ENCODE results near the gene GSPT1.

GSPT1 gene

DNA sequence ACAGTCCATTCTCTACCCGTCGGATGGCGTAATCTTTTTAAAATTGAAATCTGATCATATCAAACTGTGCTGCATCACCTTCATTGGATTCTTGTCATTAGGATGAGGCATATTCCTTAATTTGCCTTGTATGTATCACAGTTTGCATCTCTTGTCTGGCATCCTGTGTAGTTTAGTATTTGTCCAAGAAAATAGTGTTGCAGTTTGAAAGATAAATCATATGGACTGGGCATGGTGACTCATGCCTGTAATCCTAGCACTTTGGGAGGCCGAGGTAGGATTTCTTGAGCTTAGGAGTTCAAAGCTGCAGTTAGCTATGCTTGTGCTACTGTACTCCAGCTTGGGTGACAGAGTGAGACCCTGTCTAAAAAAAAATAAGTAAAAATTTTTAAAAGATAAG, 58.6 kb downstream of the GSPT1 start:
- TF ChIP-seq POLR2A (IDR thresholded peaks at IDR 0.05; ENCODE audit: extremely low read depth, insufficient read length) (no peak), MYC (IDR thresholded peaks at IDR 0.05; ENCODE audit: low read depth, low read length) (no peak)
- TF ChIP-seq, protein P1, sequence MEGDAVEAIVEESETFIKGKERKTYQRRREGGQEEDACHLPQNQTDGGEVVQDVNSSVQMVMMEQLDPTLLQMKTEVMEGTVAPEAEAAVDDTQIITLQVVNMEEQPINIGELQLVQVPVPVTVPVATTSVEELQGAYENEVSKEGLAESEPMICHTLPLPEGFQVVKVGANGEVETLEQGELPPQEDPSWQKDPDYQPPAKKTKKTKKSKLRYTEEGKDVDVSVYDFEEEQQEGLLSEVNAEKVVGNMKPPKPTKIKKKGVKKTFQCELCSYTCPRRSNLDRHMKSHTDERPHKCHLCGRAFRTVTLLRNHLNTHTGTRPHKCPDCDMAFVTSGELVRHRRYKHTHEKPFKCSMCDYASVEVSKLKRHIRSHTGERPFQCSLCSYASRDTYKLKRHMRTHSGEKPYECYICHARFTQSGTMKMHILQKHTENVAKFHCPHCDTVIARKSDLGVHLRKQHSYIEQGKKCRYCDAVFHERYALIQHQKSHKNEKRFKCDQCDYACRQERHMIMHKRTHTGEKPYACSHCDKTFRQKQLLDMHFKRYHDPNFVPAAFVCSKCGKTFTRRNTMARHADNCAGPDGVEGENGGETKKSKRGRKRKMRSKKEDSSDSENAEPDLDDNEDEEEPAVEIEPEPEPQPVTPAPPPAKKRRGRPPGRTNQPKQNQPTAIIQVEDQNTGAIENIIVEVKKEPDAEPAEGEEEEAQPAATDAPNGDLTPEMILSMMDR (IDR thresholded peaks at IDR 0.05; ENCODE audit: low read depth, low read length): no peak
- TF ChIP-seq, protein P2, sequence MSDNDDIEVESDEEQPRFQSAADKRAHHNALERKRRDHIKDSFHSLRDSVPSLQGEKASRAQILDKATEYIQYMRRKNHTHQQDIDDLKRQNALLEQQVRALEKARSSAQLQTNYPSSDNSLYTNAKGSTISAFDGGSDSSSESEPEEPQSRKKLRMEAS (IDR thresholded peaks at IDR 0.05; ENCODE audit: low read depth, low read length): no peak
- no peak for DNase-seq (ENCODE audit: low read depth)
- H3K4me3 ChIP-seq (ENCODE audit: low read depth, low read length): no peak overlapping the region

DNA sequence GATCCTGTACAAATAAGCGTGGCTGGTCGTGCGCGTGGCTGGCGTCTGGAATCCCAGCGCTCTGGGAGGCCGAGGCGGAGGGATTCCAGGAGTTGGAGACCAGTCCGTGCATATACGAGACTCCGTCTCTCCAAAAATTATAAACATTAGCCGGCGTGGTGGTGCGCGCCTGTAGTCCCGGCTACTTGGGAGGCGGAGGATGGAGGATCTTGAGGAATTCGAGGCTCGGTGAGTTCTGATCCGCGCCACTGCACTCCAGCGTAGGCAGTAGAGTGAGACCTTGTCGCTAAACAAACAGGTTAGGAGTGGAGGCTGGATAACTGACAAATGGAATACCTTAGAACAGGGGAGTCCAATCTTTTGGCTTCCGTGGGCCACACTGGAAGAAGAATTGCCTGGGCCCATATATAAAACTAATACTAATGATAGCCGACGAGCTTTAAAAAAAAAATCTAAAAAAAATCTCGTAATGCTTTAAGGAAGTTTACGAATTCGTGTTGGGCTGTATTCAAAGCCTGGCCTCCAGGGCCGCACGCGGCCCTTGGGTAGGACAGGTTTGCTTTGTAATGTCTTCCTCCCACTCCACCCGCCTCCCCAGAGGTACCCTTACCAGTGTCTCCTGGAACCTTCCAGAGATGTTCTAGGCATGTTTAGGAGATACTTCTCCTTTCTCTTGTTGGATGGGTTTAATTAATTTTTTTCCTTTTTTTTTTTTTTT, 63.5 kb downstream of the GSPT1 start:
- DNase-seq (ENCODE audit: low read depth): peak; percentile 40
- TF ChIP-seq MYC (IDR thresholded peaks at IDR 0.05; ENCODE audit: low read depth, low read length) (0 out of 2 replicates have a peak, but pooled peaks have one; percentile 21), POLR2A (IDR thresholded peaks at IDR 0.05; ENCODE audit: extremely low read depth, insufficient read length) (no peak)
- TF ChIP-seq, protein P1 (IDR thresholded peaks at IDR 0.05; ENCODE audit: low read depth, low read length): no peak
- TF ChIP-seq, protein P2 (IDR thresholded peaks at IDR 0.05; ENCODE audit: low read depth, low read length): no peak
- H3K4me3 ChIP-seq (ENCODE audit: low read depth, low read length): peak overlapping the region; percentile 87

DNA sequence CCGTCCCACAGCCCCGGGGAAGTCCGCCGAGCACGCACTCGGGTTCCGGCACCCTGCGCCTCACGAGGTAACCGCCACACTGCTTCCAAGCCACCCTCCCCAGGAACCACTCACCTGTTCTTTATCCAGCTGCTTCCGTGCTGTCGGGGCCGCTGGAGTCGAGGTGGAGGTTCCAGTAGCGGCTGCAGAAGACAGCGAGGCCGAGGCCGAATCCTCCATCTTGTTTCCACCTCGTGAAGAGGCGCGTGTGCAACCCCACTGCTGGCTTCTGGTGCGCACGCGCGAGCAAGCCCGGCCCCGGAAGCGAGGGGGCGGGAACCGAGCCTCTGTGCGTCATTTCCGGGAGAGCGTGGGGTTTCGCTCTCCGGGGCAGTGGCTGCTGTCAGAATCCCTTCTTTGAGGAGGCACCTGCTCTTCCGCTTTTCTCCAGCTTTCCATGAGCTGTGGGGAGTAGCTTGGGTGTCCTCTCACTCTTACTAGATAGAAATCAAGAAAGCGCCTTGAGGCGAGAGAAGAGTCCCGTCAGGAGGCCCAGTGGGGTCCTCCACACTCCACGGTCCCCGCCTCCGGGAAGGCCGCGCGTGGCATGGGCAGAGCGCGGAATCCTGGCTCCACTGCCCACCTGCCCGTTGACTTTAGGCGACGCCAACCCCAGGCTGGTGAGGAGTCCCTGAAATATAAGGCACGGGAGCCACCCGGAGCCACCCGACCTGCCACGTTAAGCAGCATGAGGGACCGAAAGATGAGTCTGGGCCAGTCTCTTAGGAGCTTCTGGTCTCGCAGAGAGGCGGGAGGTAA, 64.3 kb downstream of the GSPT1 start, which contains the start of gene RSL1D1:
Gene RSL1D1, minus strand, starts transcription at position 249 of the 798 bp plus-strand sequence. Its CDS starts 30 bp downstream, at position 219.
- H3K4me3 ChIP-seq (ENCODE audit: low read depth, low read length): peak within 1 kb of the TSS; percentile 87
- TF ChIP-seq MYC (IDR thresholded peaks at IDR 0.05; ENCODE audit: low read depth, low read length) (peak; percentile 100), POLR2A (IDR thresholded peaks at IDR 0.05; ENCODE audit: extremely low read depth, insufficient read length) (peak; percentile 93)
- TF ChIP-seq, protein P1 (IDR thresholded peaks at IDR 0.05; ENCODE audit: low read depth, low read length): no peak
- TF ChIP-seq, protein P2 (IDR thresholded peaks at IDR 0.05; ENCODE audit: low read depth, low read length): peak; percentile 95
- DNase-seq (ENCODE audit: low read depth): peak; percentile 96

DNA sequence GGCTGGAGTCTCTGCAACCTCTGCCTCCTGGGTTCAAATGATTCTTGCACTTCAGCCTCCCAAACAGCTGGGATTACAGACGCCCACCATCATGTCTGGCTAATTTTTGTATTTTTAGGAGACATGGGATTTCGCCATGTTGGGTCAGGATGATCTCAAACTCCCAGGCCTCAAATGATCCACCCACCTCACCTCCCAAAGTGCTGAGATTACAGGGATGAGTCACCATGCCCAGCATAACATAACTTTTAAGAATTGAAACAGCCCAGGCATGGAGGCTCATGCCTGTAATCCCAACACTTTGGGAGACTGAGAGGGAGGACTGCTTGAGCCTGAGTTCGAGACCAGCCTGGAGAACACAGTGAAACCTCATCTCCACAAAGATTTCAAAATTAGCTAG, 66.9 kb downstream of the GSPT1 start:
- no peak for DNase-seq (ENCODE audit: low read depth)
- H3K4me3 ChIP-seq (ENCODE audit: low read depth, low read length): peak overlapping the region; percentile 87
- TF ChIP-seq, protein P2 (IDR thresholded peaks at IDR 0.05; ENCODE audit: low read depth, low read length): no peak
- TF ChIP-seq, protein P1 (IDR thresholded peaks at IDR 0.05; ENCODE audit: low read depth, low read length): no peak
- TF ChIP-seq MYC (IDR thresholded peaks at IDR 0.05; ENCODE audit: low read depth, low read length) (no peak), POLR2A (IDR thresholded peaks at IDR 0.05; ENCODE audit: extremely low read depth, insufficient read length) (no peak)

DNA sequence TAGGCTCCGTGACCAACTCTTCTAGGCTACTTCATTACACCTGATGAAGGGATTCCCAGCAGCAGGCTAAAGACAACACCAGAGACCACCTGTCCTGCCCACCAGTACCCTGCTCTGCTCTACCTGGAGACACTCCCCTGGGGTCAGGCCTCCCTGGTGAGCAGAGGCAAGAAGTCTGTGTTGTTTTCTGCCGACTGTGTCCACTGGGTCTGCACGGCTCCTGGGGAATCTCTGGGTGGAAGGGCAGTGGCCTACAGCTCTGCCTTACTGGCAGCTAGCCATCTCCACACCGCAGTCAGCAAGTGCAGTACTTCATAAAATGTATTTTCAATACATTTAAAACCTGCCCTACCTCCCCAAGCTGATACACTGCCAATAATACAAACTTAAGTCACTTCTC, 71.3 kb downstream of the GSPT1 start:
- no peak for DNase-seq (ENCODE audit: low read depth)
- TF ChIP-seq POLR2A (IDR thresholded peaks at IDR 0.05; ENCODE audit: extremely low read depth, insufficient read length) (no peak), MYC (IDR thresholded peaks at IDR 0.05; ENCODE audit: low read depth, low read length) (no peak)
- TF ChIP-seq, protein P2 (IDR thresholded peaks at IDR 0.05; ENCODE audit: low read depth, low read length): no peak
- TF ChIP-seq, protein P1 (IDR thresholded peaks at IDR 0.05; ENCODE audit: low read depth, low read length): no peak
- no peak overlapping the region for H3K4me3 ChIP-seq (ENCODE audit: low read depth, low read length)
